ENCODE data around the gene AURKAIP1.

The AURKAIP1 gene

GRCh38 chr1:1364266-1364665 is 10.7 kb downstream of the AURKAIP1 start:
- in situ Hi-C loops (cut with HindIII; ENCODE audit: low sequenced_read_pairs): no loop called here

GRCh38 chr1:1361982-1362423 is 13.0 kb downstream of the AURKAIP1 start:
- in situ Hi-C loops (cut with HindIII; ENCODE audit: low sequenced_read_pairs): no loop called here

DNA sequence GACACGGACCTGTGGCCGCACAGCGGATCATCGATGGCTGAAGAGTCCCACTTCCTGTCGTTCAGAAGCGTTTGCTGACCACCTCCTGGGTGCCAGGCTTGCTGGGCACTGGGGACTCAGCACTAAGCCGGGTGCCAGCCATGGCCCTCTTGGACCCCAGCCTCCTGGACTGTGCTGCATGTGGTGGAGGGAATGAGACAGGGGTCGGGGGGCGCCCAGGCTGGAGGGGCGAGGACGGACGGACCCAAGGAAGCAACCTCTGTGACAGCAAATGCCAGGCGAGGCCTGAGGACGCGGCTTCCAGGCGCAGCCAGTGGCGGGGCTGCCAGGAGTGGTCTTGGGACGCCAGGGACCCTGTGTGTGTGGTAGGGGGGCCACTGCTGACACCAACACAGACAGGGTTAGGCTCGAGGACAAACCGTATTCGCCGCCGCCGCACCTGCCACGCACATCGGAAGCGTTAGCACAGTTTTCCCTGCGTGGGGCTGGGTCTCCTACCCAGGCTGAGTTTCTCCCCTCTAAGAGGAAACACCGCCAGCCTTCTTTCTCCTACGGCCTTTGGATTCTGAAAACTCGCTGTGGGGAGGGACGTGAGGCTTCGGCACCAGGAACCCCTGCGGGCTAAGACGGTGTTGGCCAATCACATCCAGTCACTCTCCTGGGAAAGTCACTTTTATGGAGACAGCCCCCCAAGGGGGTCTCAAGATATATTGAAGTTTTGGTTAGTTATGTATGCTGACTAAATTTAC is 13.6 kb downstream of the AURKAIP1 start:
- in situ Hi-C loops (cut with HindIII; ENCODE audit: low sequenced_read_pairs): no loop called here

DNA sequence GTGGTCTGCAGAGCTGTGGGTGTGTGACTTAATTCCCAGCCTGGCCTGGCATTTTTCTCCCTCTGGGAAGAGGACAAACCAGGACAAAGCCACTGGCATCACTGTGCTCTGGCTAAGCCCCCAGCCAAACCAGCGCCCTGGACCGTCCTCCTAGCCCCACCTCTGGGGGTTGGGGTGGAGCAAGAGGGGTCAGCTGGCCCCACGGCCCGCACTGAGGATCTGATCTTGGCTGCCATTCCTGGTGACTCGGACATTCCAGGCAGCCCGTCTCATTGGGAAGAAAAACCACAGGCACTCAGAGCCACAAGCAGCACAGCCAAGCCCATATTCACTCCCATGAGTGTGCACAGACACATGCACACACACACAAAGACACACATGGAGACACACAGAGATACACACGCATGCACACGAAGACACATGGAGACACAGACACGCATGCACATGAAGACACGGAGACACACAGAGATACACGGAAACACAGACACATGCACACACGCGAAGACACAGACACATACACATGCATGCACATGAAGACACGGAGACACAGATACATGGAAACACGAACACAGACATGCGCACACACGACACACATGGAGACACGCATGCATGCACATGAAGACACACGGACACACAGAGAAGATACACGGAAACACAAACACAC is 14.4 kb downstream of the AURKAIP1 start:
- in situ Hi-C loops (cut with HindIII; ENCODE audit: low sequenced_read_pairs): no loop called here

- in situ Hi-C loops (cut with HindIII; ENCODE audit: low sequenced_read_pairs): no loop called here
Measured at GRCh38 chr1:1359664-1360468, 15.1 kb downstream of the AURKAIP1 start.

- in situ Hi-C loops (cut with HindIII; ENCODE audit: low sequenced_read_pairs): no loop called here
Measured at GRCh38 chr1:1359308-1359663, 15.7 kb downstream of the AURKAIP1 start.

DNA sequence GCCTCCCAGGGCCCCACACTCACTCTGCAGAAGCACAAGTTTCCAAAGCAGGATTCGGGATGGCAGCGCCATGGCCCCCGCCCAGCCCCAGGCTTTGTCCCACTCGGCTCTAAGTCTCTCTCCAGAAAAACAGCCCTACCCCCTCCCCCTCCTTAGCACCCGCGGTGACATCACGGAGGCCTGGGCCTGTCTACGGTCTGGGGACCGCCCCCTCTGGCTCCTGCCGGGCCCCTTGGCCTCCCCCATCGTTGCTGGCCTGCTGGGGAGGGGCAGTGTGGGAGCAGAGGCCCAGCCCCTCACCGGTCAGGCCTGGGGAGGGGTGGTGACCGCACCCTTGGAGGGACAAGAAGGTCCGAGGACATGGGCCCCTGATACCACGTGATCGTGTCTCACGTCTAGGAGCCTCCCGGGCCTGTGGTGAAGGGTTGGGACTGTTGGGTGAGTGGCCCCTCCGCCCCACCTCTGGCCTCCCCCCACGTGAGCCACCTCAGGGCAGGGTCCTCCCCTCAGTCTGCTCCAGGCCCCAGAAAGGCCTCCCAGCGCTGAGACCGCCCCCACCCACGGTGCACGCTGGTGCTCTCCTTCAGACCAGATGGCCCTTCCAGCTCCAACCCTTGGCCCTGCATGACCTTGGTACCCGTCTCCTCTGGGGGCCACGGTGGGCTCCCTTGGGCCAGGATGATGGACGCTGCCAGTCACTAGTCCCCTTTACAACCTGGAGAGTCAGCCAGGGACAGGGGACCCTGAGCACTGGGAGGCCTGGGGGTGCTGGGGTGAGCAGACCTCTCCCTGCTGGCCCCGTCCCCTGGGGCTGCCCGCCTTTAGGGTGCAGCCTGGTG is 16.4 kb downstream of the AURKAIP1 start, which contains the start of gene MXRA8:
TSS of gene MXRA8 (minus strand) at position 123 of the 839 bp plus-strand sequence. CDS start at position 72, 51 bp downstream.
- in situ Hi-C loops (cut with HindIII; ENCODE audit: low sequenced_read_pairs): no loop called here

DNA sequence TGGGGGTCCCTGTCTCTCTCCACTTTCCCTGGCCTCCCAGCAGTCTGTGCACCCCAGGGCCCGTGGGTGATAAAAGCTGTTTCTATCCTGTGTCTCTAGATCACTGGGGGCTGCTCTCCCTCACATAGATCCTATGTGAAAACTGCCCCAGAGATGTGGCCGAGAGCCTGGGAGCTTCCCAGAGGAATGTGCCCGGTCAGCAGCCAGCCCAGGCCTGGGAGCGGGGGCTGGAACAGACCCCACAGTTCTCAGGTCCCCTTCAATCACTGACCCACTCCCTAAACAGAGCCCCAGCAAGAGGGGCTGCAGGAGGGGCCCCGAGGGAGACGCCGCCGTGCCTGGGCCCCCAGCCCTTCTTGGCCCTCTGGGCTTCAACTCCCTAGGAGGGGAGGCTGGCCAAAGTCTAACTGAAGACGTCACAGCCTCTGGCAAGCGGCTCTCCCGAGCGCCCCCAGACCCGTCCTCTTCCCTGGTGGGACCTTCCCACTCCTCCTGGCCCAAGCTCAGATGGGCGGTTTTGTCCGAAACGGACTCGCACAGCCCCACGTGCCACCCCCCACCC is 17.1 kb downstream of the AURKAIP1 start:
- in situ Hi-C loops (cut with HindIII; ENCODE audit: low sequenced_read_pairs): no loop called here

DNA sequence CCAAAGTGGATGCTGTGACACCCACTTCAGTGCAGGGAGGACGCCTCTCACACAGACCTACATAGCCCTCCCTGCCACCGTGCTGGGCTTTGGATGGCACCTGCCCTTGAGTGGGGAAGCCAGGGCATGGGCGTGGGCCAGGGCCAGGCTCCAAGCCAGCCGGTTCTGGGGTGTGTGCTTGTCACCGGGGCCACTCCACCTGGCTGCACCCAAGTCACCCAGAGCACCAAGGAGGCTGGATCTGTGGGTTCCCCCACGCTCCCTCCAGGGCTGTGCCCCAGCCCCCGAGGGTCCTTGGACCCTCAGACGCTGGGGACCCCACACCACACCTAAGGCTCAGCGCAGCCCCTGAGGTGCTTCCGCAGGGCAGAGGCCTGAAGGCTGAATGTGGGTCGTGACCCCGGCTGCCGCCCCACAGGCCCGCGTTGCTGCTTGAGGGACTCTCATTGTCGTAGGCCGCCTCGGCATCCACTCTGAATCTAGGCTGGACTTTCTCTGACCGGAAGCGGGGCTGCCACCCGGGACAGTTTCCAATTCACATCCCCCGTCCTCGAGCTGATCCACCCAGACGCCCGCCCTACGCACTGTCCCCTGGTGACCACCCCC is 18.1 kb downstream of the AURKAIP1 start:
- in situ Hi-C loops (cut with HindIII; ENCODE audit: low sequenced_read_pairs): no loop called here

GRCh38 chr1:1356166-1356795 is 18.7 kb downstream of the AURKAIP1 start:
- in situ Hi-C loops (cut with HindIII; ENCODE audit: low sequenced_read_pairs): no loop called here

- in situ Hi-C loops (cut with HindIII; ENCODE audit: low sequenced_read_pairs): no loop called here
Measured at GRCh38 chr1:1355416-1355815, 19.6 kb downstream of the AURKAIP1 start.

DNA sequence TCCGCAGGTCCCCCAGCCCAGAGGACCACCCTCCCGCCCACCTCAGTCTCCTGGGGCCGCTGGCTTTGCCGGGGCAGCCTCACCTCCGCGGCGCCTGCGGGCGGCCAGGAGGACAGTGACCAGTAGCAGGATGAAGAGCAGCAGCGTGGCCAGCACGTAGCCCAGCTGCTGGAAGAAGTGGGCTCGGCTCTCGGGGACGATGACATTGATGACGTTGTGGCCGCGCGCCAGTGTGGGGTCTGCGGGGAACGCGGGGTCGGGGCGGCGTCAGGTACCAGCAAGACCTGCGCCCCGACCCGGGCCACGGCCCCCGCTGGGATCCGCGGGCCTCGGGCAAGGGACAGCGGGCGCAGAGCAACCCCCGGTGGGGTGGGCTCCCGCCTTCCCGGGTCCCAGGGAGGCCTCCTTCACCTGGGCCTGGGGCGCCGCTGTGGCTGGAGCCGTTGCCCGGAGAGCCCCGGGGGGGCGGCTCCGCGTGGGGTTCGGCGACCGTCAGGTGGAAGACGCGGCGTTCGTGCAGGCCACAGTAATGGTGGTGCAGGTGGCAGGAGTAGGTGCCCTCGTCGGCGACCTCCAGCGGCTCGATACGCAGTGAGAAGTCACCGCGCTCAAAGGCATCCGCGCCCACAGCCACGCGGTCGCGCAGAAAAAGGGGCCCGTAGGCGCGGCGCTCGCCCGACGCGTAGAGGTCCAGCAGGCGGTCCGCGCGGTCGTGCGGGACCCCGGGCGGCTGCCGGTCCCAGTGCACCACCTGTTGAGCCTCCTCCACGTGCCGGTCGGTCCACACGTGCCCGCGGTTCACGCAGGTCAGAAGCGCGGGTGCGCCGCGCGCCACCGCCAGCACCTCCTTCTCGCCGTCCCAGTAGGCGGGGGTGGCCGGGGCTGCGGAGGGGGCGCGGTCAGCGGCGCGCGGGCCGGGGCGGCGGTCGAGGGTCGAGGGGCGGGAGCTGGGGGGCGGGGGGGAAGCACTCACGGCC is 20.4 kb downstream of the AURKAIP1 start:
- in situ Hi-C loops (cut with HindIII; ENCODE audit: low sequenced_read_pairs): no loop called here

- in situ Hi-C loops (cut with HindIII; ENCODE audit: low sequenced_read_pairs): no loop called here
Measured at GRCh38 chr1:1353389-1354151, 21.4 kb downstream of the AURKAIP1 start.

DNA sequence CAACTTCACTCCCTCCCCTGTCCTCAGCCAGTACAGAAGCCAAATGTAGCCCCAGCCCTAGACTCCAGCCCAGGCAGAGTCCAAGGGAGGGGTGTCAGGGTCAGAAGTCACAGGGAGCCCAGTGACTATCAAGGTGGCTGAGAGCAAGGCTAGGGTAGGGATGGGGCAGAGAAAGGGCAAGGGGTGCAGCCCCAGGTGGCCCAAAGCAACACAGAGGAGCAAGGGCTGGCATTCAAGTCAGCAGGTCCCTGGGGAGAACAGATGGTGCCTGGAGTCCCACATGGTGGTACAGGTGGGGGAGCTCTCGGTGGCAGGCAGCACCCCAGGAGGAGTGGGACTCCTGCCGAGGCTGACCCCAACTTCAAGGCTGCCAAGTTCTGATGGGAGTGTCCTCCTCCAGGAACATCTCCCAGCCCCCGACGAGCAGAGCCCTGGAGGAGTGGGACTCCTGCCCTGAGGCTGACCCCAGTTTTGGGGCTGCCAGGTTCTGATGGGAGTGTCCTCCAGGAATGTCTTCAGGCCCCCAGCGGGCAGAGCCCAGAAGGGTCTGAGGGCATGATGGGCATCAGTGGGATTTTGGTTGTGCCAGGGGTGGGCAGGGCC is 22.1 kb downstream of the AURKAIP1 start:
- in situ Hi-C loops (cut with HindIII; ENCODE audit: low sequenced_read_pairs): no loop called here

DNA sequence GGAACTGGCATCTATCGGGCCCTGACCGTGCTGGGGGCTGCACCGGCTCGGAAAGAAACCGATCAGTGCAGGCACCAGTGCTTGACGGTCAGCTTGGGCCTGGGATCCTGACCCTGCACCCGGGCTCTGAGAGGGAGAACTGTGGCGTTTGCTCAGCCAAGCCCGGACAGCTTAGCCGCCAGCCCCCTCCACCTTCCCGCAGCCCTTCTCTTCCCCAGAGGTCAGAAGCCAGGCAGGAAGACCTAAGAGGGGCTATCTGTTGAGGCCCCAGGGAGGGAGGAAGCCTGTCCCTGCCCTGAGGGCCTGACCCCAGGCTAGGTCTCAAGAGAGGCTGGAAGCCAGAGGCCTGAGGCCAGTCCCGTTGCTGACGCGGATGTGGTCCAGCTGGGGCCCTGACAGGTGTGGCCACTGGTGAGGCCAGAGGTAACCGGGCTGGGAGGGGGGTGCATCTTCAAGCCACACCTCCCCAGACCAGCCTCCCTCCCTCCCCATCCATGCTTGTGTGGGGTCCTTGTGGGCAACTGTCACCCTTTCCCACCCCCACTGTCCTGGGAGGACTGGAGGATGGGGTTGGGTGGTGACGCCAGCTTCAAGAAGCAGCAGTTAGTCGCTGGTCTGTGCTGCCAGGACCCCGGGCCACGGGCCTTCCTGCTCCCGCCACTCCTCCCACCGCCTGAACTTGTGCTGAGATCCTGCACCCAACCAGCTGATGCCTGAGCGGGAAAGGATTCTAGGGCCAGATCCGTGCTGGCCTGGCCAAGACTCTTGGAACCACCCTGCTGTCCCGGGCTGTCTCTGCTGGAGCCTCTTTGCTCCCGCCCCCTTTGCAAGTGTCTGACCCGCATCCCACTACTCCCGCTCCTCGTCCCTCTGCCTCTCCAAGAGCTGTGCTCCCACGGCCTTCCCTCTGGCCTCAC is 23.2 kb downstream of the AURKAIP1 start:
- in situ Hi-C loops (cut with HindIII; ENCODE audit: low sequenced_read_pairs): no loop called here

Measured in endothelial cell of hepatic sinusoid (primary cell).